Fibroblast of pulmonary artery (primary cell): ENCODE results near the gene CLN5.

ENCODE experiments used
- DNase-seq: peaks from one replicate; pipeline ENCODE4 v3.0.0-alpha.2; 2010; ENCODE audit warnings: low read depth
- H3K4me3 ChIP-seq: replicated peaks from 2 replicates; pipeline ENCODE4 v1.5.1; 2011; ENCODE audit warnings: low read depth, mild to moderate bottlenecking, control low read depth, low read length, moderate library complexity
- TF ChIP-seq, protein P1 (sequence below): IDR thresholded peaks from 2 replicates; pipeline ENCODE4 v1.5.1; 2011; ENCODE audit warnings: mild to moderate bottlenecking, control low read depth, low read length, inconsistent platforms; ENCODE audit errors: missing control alignments

Gene CLN5

DNA sequence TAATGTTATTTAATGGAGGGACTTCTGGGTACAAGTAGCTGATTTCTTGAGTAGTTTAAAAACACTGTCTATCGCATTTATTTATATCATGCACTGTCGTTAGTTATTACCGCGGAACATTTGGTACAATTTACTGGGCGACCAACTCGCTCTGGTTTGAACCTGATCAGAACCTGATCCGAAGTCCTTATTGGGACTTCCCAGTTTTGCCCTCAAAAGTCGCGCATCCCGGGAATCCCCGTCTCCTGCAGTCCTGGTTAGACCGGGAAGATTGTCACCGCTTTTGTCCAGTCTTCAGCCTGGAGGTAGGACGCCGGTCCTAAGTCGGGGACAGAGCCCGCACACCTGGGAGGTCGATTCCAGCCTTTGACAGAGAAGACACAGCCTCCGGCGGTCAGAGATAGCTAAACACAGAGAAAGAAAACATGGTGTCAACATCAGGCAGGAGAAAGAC lies 694 bp downstream of the CLN5 start:
- DNase-seq = peak; percentile 27
- TF ChIP-seq, protein P1, sequence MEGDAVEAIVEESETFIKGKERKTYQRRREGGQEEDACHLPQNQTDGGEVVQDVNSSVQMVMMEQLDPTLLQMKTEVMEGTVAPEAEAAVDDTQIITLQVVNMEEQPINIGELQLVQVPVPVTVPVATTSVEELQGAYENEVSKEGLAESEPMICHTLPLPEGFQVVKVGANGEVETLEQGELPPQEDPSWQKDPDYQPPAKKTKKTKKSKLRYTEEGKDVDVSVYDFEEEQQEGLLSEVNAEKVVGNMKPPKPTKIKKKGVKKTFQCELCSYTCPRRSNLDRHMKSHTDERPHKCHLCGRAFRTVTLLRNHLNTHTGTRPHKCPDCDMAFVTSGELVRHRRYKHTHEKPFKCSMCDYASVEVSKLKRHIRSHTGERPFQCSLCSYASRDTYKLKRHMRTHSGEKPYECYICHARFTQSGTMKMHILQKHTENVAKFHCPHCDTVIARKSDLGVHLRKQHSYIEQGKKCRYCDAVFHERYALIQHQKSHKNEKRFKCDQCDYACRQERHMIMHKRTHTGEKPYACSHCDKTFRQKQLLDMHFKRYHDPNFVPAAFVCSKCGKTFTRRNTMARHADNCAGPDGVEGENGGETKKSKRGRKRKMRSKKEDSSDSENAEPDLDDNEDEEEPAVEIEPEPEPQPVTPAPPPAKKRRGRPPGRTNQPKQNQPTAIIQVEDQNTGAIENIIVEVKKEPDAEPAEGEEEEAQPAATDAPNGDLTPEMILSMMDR = no peak
- H3K4me3 ChIP-seq = peak overlapping the region; percentile 91

DNA sequence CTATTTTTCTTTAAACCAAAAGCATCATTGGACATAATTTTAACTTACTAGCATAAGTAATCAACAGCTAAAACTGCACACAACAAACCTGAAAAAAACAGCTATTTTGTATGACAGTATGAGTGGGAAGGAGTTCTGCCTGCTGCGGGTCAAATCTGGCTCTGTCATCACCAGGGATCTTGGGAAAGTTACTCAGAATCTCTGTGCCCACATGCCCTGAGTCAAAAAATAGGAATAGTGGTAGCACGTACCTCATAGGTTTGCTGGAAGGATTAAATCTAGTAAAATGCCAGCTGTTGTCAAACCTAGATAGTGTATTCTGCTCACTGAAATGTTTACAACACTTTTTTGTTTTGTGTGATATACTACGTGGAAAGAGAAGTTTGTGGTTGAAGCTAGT lies 1.1 kb downstream of the CLN5 start:
- DNase-seq = peak; percentile 24
- H3K4me3 ChIP-seq = peak overlapping the region; percentile 91
- TF ChIP-seq, protein P1 = no peak

DNA sequence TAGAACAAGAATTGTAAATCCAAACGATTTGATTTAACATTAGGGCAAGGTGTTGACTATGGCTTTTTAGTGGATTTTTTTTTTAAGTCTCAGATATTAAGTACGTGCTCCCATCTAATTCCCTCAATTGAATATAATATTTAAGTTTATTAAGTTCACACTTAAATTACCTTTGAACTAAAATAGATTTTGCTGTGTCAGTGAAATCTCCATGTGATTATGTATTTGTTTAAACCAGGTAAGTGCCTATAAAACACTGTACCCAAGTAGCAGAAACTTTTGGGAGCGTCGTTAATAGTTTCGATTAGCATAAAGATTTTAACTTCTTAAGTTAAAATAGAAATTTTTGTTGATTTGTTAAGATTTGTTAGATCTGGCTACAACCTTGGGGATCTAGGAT lies 1.6 kb downstream of the CLN5 start:
- peak overlapping the region; percentile 91 for H3K4me3 ChIP-seq
- no peak for DNase-seq
- TF ChIP-seq, protein P1 = no peak

DNA sequence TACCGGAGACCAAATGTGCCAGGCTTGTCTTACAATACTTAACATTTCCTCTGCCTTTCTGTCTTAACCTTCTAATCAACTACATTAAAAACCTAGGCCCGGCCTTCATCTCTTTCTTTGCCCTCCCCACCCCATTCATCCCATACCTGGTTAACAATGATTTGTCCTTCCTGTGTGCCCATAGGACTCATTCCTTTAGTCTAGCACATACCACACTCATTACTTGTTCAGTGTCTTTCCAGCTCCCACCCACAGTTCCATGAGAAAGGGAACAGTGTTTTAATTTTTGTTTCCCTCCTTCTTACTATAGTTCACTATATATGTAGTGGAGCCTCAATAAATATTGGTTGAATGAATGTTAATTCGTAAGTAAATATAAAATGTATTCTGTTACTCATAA lies 2.4 kb downstream of the CLN5 start:
- TF ChIP-seq, protein P1 = no peak
- no peak overlapping the region for H3K4me3 ChIP-seq
- DNase-seq = no peak

DNA sequence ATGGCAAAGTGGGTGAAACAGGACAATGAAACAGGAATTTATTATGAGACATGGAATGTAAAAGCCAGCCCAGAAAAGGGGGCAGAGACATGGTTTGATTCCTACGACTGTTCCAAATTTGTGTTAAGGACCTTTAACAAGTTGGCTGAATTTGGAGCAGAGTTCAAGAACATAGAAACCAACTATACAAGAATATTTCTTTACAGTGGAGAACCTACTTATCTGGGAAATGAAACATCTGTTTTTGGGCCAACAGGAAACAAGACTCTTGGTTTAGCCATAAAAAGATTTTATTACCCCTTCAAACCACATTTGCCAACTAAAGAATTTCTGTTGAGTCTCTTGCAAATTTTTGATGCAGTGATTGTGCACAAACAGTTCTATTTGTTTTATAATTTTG lies 8.6 kb downstream of the CLN5 start:
- H3K4me3 ChIP-seq = no peak overlapping the region
- DNase-seq = peak; percentile 46
- TF ChIP-seq, protein P1 = no peak

DNA sequence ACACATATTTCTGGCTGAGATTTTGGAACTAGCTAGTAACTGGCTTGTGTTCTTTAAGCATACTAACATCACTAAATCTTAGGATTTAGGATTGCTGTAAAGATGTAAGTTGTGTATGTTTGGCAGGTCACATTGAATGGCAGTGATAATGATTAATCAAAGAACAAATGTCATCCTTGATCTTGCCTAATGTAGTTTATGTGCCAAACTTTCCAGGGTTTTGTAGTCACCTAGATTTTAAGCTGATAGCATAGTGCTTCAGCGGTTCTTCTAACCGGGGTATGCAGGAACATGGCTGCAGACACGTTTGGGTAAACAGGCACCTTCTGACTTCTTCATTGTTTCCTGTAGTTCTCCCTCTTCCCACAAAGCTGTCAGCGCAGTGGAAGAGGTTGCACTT lies 9.7 kb downstream of the CLN5 start:
- no peak for DNase-seq
- TF ChIP-seq, protein P1 = no peak
- no peak overlapping the region for H3K4me3 ChIP-seq

DNA sequence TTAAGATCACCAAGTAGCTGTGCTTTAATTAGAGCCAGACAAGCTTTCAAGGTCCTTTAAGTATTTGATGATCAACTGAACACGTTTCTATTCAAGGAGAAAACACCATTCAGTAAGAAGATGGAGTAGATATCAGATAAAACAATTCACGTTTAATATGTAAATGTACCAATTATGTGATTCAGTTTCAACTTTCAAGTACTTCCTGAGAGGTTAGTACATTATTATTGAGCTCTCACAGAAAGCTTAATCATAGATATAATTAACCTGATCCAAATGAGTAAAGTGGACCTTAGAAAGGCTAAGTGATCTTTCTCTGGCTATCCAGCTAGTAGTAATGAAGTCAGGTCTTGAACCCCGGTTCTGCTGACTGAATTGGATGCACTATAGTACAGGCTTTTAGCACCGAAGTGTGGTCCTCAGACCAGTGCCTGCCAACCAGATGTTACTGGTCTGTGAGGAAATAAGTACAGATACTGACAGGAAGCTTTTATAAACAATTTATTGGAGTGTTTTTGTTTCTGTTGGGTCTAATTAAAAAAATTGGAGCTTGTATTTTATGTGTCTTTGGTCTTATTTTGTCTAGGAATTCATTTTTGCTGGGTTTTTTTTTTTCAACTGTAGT lies 10.2 kb downstream of the CLN5 start:
- TF ChIP-seq, protein P1 = no peak
- DNase-seq = no peak
- no peak overlapping the region for H3K4me3 ChIP-seq
